Measurements from ENCODE around the gene SCUBE2.
"Not testable (repeated sequence)": the region's sequence is repeated elsewhere in the genome, so short reads cannot be mapped to it uniquely, and the experiment has no call there.

SCUBE2 gene

GRCh38 chr11:9039863-9040262, 51.5 kb downstream of the SCUBE2 start:
- DNase-seq: no peak

DNA sequence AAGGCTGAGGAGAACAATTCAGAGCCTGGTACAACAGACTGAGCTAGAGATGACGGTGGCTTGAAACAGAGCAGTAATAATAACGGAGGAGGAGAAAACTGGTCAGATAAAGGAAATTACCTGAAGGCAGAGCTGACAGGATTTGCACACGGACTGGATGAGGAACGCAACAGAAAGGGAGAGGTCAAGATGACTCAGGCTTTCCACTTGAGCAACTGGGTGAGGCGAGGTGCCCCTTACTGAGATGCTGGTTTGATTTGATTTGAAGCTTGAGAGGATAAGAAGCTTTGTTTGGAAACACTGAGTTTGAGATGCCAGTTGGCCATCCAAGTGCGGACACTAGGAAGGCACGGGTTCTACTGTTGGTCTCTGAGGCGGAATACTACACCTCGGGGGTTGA, 52.2 kb downstream of the SCUBE2 start:
- DNase-seq: no peak

DNA sequence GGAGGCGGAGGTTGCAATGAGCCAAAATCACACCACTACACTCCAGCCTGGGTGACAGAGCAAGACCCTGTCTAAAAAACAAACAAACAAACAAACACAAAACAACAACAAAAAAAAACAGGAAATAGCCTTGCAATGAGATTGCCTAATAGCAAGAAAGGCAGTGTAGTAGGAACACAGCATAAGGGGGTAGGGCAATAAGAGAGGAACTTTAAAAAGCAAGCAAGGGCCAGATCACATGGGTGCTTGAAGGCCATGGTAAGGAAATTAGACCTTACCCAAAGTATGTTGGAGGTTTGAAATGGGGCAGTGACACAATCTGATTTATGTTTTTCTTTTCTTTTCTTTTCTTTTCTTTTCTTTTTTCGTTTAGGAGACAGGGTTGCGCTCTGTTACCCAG, 52.9 kb downstream of the SCUBE2 start:
- no peak for DNase-seq

- no peak for DNase-seq
Observed at GRCh38 chr11:9037963-9038362, 53.4 kb downstream of the SCUBE2 start.

DNA sequence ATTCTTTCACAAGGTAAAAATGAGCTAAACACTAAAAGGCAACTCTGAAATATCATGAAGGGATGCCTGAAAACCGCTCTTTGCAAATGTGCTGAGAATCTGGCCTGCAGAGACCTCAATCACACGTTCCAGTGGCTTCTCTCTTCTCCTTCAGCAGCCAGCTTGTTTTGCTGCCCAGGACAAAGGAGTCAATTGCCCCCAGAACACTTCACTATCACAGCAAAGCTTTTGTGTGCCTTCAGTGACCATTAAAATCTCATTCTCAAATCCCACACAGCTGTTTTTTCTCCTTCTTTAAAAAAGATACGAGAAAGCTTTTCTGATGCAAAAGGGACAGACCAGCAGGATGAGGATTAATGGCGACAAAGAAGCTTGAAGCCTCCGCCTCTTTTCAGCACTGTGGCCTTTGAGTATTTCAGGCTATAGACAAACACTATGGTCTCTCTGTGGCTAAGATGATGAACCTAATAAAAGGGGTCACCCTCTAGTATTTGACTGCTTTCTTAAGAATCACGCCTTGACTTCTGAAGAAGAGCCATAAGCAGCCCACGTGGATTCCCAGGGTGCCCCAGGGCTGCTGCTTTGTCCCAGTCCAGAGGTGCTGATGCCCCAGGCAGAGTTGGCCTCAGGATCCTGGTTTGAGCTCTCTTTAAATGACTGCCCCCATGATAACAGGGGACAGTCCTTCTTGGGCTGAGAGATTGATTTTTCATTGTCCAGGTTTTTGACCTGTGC, 54.2 kb downstream of the SCUBE2 start:
- no peak for DNase-seq

DNA sequence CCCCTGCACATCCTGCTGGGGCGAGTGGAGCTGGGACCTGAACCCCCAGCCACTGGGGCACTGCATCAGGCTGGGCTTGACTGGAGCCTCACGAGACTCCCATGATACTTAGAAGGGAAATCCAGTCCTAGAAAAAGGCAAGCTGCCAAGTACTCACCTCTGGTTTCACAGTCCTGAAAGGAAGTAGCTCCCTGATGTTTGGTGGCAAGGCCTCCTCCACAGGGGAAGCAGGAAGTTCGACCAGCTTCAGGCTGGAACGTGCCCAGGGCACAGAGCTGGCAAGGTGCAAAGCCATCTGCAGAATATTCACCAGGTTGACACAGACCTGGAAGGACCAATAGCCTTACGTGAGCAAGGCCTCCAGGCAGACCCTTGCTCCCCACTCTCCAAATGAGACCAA, 60.8 kb downstream of the SCUBE2 start:
- no peak for DNase-seq

GRCh38 chr11:9029422-9029821, 62.0 kb downstream of the SCUBE2 start:
- no peak for DNase-seq

DNA sequence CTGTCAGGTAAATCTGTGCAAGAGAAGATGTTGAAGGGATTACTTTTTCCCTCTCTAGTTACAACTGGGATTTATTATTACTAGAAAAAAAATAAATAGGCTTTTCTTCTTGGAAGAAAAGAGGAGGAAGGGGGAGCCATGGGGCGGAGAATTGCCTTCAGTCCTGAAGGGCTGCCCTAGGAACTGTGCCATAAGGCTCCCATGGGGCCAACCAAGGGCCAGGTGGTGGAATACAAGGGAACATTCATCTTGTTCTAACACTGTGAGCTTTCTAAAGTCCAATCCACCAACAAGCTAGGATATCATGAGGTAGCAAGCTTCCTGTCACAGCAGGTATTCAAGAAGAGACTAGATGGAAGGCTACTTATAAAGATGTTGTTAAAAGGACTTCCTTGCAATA, 62.8 kb downstream of the SCUBE2 start:
- DNase-seq: no peak

GRCh38 chr11:9025101-9025850, 66.1 kb downstream of the SCUBE2 start:
- DNase-seq: no peak

GRCh38 chr11:9022961-9023680, 68.3 kb downstream of the SCUBE2 start:
- no peak for DNase-seq

- no peak for DNase-seq
Observed at GRCh38 chr11:9020916-9021315, 70.5 kb downstream of the SCUBE2 start.

DNA sequence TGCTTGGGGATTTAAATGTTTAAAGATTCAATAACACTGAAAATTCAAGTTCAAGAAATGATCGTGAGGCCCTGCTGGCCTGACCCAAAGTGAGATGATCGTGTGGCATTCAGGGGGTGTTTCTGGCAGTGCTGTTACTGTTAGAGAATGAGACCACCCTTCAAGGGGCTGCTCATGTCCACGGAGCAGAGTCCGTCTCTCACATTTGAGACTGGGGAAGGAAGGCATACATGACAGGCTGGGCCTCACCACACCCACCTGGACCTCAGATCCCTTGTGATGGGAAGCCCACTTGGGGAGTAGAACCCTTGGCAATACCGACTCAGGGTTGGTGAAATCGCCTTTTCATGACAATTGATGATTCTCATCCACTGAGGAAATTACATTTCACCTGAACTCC, 71.5 kb downstream of the SCUBE2 start:
- DNase-seq: no peak

GRCh38 chr11:9017773-9018172, 73.6 kb downstream of the SCUBE2 start:
- no peak for DNase-seq

DNA sequence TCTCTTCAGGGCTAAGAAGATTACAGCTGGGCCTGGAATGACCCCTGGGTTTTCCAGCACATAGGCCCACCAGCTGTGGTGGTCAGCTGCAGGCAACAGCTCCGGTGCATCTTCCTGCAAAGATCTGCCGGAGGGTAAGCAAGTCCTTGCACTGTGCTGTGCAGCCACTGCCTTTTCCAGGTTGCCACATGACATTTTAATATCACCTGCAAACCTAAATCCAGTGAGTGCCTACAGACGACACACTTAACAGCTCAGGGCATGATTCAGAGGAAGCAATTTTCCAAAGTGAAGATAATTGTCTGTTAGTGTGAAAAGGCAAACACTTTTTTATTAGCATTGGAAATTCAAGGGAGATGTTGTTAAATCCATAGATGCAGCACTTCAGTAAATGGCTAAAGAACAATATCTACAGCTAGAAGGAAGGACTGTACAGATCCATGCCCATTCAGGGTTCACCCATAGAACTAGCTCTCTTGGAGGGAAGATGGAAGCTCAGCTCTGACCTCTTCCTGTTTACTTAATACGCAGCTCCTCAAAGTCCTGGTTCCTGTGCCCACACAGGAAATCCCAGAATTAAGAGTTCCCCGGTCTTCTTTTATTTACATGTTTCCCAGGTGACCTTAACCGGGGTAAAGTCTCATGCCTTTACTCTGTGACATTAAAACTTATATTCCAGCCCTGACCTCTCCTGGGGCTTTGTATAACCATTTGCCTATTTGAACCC, 74.3 kb downstream of the SCUBE2 start:
- DNase-seq: no peak

DNA sequence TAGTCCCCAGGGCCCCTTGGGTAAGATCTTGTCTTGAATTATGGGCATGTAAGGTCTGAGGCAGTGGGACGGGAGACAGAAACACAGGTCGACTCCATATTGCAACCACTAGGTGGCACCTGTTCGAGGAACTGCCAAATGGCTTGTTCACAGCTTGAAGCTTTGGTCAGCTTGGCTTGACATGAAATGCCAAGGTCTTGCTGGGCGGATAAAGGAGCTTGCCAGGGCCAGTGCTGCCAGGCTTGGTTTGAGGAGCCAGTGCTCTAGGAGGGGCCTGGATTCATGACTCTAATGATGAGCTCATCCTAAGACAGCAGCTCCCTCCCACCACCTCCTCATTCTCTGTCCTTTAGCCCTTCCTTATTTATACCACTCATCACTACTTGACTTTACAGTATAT, 75.7 kb downstream of the SCUBE2 start:
- peak; percentile 40 for DNase-seq

DNA sequence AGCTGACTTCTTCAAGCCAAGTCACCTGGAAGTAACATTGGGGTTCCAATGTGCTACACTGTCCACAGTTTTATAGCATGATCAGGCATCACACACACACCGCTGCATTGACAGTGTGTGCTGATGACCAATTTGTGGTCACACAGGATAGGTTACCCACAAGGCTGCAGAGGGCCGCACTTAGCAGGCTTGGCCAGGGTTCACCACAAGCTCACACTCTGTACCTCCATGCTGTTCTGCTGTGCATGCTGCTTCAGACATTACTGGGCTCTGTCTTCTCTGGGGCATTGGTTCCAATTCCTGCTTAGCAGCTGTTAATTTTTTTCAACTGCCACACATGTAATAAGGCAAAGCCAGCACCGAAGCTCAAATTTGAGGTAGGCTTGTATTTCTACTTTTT, 76.6 kb downstream of the SCUBE2 start:
- DNase-seq: no peak

DNA sequence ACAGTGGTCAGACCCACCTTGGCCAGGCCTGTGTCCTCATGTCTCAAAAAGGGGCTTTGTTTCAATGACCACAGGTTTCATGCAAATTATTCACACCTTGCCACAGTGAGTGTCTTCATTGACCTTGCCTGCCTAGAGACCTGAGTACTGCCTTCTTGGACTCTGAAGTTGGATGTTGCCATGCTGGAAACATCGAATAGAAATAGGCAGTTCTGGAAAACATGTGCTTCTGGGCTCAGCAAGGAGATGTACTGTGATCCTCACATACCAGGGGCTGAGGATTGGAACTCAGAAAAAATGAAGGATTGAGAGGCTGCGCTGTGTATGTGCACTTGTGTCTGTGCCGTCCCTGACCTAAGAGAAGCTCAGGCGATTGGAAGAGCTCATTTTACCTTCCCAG, 78.0 kb downstream of the SCUBE2 start:
- no peak for DNase-seq

- DNase-seq: not testable (repeated sequence)
Observed at GRCh38 chr11:9009538-9009937, 81.9 kb downstream of the SCUBE2 start.

DNA sequence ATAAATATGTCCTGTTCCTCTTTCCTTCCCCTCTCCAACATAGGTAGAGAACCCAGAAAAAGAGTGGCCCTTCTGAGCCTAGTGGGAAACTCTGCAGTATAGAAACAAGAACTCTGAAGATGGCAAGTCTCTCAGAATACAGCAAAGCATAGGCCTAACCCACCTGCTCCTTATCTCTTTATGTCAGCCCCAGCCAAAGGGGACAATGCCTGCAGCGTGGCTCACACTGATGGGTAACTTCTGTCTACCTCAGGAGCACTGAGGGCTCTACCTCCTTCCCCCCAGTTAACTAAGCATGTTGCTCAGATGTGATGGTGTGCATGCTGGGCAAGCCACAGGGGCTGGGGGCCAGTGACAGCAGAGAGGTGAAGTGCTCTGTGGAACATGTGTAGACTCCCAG, 82.7 kb downstream of the SCUBE2 start:
- no peak for DNase-seq

- DNase-seq: no peak
Observed at GRCh38 chr11:9008011-9008550, 83.3 kb downstream of the SCUBE2 start.

DNA sequence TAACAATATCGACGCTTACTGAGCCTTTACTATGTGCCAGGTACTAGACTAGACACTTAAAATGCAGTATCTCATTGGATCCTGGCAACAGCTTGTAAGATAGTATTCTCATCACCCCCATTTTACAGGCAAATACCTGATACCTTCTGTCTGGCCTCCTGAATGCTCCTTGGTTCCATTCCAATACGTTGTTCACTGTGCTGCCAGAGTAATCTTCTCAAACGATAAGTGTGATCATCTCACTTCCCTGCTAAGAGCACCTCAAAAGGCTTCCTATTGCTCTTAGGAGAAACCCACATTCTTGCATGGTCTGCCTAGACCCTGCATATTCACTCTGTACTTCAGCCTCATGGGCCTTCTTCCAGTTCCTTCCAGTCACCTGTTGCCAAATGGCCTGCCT, 86.3 kb downstream of the SCUBE2 start:
- no peak for DNase-seq

DNA sequence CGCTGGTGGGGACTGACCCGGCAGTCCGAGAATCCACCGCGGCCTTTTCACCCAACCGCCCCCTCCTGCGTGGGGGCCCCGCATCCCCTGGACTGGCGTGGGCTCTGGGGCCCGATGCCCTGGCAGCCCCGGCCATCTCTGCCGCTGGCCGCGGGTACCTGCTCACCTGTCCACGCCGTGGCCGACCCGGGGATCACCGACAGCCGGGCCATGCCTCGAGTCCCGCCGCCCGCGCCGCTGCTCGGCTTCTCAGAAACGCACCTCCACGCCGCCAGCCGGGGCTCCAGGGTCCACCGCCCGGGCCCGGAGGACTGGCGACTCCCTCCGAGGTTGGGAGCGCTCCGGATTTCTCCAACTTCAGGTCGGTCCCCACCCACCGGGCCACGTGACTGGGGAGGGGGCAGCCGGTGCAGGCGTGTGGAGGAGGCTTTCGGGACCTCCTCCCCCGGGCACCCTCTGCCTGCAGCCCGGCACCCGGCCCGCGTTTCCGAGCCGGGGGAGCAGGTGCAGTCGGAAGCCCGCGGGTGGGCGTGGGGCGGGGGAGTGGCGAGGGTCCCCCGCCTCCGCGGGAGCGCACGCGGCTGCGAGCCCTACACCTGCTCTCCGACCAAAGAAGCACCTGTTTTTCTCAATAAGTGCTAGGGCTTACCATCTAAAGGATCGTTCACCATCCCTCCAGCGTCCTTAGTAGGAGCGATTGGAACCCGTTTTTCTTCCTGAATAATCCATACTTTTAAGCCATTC, 87.0 kb downstream of the SCUBE2 start:
- no peak for DNase-seq

All from NCI-H510A treated with DMSO at 0.1 percent for 48 hours (cell line).